ENCODE results near the gene CDH26.

DNA sequence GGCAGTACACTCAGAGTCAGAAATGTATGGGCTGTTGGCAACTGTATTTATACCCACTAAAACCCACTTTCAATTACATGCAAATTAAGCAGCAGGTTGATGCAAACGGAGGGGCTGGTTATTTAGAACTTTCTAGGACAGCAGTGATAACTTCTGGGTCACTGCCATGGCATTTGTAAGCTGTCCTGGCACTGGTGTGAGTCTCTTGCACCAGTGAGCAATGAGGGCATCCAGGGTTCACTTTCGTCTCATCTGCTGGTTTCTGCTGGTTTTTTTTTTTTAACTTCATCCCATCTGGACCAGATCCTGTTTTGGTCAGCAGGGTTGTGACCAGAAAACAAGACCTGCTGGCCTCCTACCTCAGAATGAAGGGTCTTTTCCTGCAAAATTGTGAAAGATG lies 49.2 kb downstream of the CDH26 start:
- no peak for TF ChIP-seq TAF1 (IDR thresholded peaks at IDR 0.05; ENCODE audit: control insufficient read depth, extremely low read depth, insufficient read depth, low read length, severe bottlenecking)
- no peak for TF ChIP-seq CTCF (IDR thresholded peaks at IDR 0.05 in 2 of 3, conservative IDR thresholded peaks at IDR 0.05 in 1 of 3; ENCODE audit: insufficient read depth in 2 of 3, low read depth in 1 of 3, low read length in 3 of 3)
- TF ChIP-seq E2F1 (CRISPR knock-in tag; IDR thresholded peaks at IDR 0.05): no peak
- no peak for TF ChIP-seq MBD2 (IDR thresholded peaks at IDR 0.05; ENCODE audit: borderline replicate concordance, low read depth)
- TF ChIP-seq EZH2 (IDR thresholded peaks at IDR 0.05; ENCODE audit: borderline replicate concordance, low read depth, low read length): no peak
- no peak for TF ChIP-seq ZNF324 (CRISPR knock-in tag; IDR thresholded peaks at IDR 0.05)
